ENCODE results near the gene ZCCHC17. TPM values are rescaled to one million over a fixed set of nuclear protein-coding genes. Genes with fewer than 3 reads are reported as not detected.

Gene ZCCHC17, protein sequence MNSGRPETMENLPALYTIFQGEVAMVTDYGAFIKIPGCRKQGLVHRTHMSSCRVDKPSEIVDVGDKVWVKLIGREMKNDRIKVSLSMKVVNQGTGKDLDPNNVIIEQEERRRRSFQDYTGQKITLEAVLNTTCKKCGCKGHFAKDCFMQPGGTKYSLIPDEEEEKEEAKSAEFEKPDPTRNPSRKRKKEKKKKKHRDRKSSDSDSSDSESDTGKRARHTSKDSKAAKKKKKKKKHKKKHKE
- 29.3 and 40.0 TPM in 2 replicates for total RNA-seq (2022)
- percentile 82 among the genes with signal in this experiment for Bru-seq, nascent RNA
- percentile 79 among the genes with signal in this experiment for BruChase-seq, experiment 1, labeled RNA remaining after a 6-hour chase
- percentile 81 among the genes with signal in this experiment for BruChase-seq, experiment 2, labeled RNA remaining after a 2-hour chase
- long read RNA-seq, transcript ZCCHC17-204 (9 exons, 1,705 nt), result minor isoform, 8 of 119 reads
- long read RNA-seq, transcript ZCCHC17-201 (8 exons, 1,605 nt), result major isoform, 71 of 119 reads
- long read RNA-seq, partial matches to known transcripts, result 2 of 119 reads
- long read RNA-seq, other reads (novel, unspliced or antisense), result 33 of 119 reads

DNA sequence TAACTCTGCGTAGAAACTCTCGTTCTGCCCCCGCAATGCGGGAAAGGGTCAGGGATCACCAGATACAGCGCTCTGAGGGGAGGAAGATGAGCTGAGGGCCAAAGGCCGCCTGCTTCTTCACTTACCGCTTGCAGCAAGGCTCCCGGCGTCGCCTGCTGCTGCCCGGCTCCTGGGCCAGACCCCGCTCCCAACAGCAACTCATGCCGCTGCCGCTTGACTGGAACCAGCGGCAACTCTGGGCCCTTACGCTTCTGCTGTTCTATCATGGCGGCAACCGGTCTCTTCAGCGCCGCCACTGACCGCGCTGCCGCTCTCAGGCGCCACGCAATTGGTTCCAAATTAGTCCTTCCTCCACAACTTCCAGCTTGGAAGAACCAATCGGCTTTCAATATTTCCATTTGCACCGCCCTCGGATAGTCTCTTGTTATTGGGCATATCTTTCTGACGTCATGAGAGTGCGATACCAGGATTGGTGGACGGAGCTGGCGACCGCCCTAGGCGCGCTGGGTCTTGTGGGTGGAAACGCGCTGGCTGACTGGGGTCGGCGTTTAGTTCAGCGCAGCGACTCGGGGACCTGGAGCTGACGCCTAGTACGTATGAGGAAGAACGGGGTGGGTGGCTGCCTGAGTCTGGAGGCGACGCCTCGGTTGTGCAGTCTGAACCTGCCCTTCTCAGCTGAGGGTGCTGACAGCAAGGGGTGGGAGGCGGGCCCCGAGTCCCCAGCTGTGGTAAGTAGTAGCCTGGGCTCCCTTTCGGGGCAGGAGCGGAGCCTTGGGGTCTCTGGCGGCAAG, at the start of gene ZCCHC17, which contains the start of gene SNRNP40:
Gene ZCCHC17 (plus strand): TSS at position 547 of the 791 bp plus-strand sequence. CDS start 13,067 bp downstream, outside the sequence.
Gene SNRNP40 (minus strand): TSS at position 303 of the 791 bp plus-strand sequence. CDS start 37 bp downstream, at position 266.
- no TSS peak for BruUV-seq (replicated peaks)
- Mint-ChIP-seq H3K4me1 (ENCODE audit: insufficient read depth, unreplicated experiment) (peaks cover 28% of the 10 kb centered on the region), H3K4me3 (ENCODE audit: unreplicated experiment) (no peak within 1 kb of the TSS), H3K9me3 (ENCODE audit: unreplicated experiment) (no peaks in the 10 kb centered on the region), H3K36me3 (ENCODE audit: insufficient read depth, unreplicated experiment) (peaks cover 28% of the 10 kb centered on the region), H3K27me3 (ENCODE audit: insufficient read depth, unreplicated experiment) (no peaks in the 10 kb centered on the region), H3K27ac (ENCODE audit: low read depth, unreplicated experiment) (no peak within 1 kb of the TSS)
- ChIA-PET CTCF (interaction anchor here (0.6 to 3.3 kb wide), 6 partner anchors 20 to 126 kb away, joined by 3 to 15 read pairs (median 4); no protein-coding TSS in a partner anchor), POLR2A (interaction anchor here (0.5 to 3.9 kb wide), 35 partner anchors 9 to 582 kb away, joined by 3 to 27 read pairs (median 4); no protein-coding TSS in a partner anchor)
- TF ChIP-seq, protein P1, sequence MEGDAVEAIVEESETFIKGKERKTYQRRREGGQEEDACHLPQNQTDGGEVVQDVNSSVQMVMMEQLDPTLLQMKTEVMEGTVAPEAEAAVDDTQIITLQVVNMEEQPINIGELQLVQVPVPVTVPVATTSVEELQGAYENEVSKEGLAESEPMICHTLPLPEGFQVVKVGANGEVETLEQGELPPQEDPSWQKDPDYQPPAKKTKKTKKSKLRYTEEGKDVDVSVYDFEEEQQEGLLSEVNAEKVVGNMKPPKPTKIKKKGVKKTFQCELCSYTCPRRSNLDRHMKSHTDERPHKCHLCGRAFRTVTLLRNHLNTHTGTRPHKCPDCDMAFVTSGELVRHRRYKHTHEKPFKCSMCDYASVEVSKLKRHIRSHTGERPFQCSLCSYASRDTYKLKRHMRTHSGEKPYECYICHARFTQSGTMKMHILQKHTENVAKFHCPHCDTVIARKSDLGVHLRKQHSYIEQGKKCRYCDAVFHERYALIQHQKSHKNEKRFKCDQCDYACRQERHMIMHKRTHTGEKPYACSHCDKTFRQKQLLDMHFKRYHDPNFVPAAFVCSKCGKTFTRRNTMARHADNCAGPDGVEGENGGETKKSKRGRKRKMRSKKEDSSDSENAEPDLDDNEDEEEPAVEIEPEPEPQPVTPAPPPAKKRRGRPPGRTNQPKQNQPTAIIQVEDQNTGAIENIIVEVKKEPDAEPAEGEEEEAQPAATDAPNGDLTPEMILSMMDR (IDR thresholded peaks at IDR 0.05; ENCODE audit: unreplicated experiment), result no peak
- intact Hi-C loops (cut with micrococcal nuclease), result loop anchor here (2.0 kb wide), 1 partner anchor 38 kb away; no protein-coding TSS in a partner anchor
- peak; percentile 99 for DNase-seq (ENCODE audit: unreplicated experiment)

DNA sequence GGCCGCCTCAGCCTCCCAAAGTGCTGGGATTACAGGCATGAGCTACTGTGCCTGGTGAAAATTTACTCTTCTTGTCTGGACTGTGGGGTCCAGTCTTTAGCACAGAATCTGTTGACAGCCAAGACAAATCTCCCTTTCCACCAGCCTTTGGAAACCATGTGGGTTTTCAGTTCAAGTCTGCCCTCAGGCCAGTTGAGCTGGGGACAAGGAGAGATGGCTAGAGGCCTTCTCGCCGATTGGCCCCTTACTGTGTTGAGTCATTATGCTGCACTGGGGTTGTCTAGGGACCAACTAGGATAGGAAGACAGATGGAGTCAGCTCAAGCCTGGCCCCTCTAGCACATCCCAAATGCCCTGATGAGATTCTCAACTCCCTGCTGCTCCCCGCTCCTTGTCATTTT, 48.6 kb upstream of the ZCCHC17 start:
- TF ChIP-seq, protein P1 (IDR thresholded peaks at IDR 0.05; ENCODE audit: unreplicated experiment), result no peak
- no peak for DNase-seq (ENCODE audit: unreplicated experiment)
- no peaks in the 10 kb centered on the region for H3K27me3 Mint-ChIP-seq (ENCODE audit: insufficient read depth, unreplicated experiment)
- ChIA-PET POLR2A (no interaction called here), CTCF (interaction anchor here (0.5 kb wide), 1 partner anchor 99 kb away, joined by 3 read pairs; no protein-coding TSS in a partner anchor)
- no peaks in the 10 kb centered on the region for H3K4me1 Mint-ChIP-seq (ENCODE audit: insufficient read depth, unreplicated experiment)
- no peak overlapping the region for H3K27ac Mint-ChIP-seq (ENCODE audit: low read depth, unreplicated experiment)
- H3K4me3 Mint-ChIP-seq (ENCODE audit: unreplicated experiment), result no peak overlapping the region
- no peaks in the 10 kb centered on the region for H3K9me3 Mint-ChIP-seq (ENCODE audit: unreplicated experiment)
- intact Hi-C loops (cut with micrococcal nuclease), result no loop called here
- BruUV-seq (replicated peaks), result no TSS peak
- H3K36me3 Mint-ChIP-seq (ENCODE audit: insufficient read depth, unreplicated experiment), result no peaks in the 10 kb centered on the region

DNA sequence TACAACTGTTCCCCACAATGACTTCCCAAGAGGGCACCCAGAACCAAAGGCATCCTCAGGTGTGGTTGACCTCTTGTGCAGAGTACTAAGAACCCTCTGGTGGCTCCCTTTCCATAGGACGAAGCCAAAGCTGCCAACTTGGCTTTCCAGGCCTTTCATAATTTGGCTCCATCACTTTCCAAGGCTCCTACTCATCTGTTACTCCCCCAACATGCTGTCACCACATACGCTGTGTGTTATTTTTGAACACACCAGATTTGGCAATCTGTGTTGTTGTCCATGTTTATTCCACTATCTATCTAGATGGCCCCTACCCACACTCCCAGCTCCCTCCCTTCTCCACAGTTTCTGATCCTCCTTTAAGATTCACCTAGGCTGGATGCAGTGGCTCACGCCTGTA, 47.0 kb upstream of the ZCCHC17 start:
- POLR2A ChIA-PET, result no interaction called here
- no peaks in the 10 kb centered on the region for H3K27me3 Mint-ChIP-seq (ENCODE audit: insufficient read depth, unreplicated experiment)

More for the DNA sequence above, 47.0 kb upstream of the ZCCHC17 start:
- BruUV-seq (replicated peaks), result no TSS peak
- TF ChIP-seq, protein P1 (IDR thresholded peaks at IDR 0.05; ENCODE audit: unreplicated experiment), result no peak
- CTCF ChIA-PET, result no interaction called here
- no peak overlapping the region for H3K27ac Mint-ChIP-seq (ENCODE audit: low read depth, unreplicated experiment)
- no peak overlapping the region for H3K4me3 Mint-ChIP-seq (ENCODE audit: unreplicated experiment)
- no peaks in the 10 kb centered on the region for H3K9me3 Mint-ChIP-seq (ENCODE audit: unreplicated experiment)
- intact Hi-C loops (cut with micrococcal nuclease), result no loop called here
- H3K36me3 Mint-ChIP-seq (ENCODE audit: insufficient read depth, unreplicated experiment), result no peaks in the 10 kb centered on the region
- H3K4me1 Mint-ChIP-seq (ENCODE audit: insufficient read depth, unreplicated experiment), result no peaks in the 10 kb centered on the region
- no peak for DNase-seq (ENCODE audit: unreplicated experiment)
